ENCODE results near the gene SLC7A5. TPM values are rescaled to one million over a fixed set of nuclear protein-coding genes. Genes with fewer than 3 reads are reported as not detected.
"Not testable (repeated sequence)": the region's sequence is repeated elsewhere in the genome, so short reads cannot be mapped to it uniquely, and the experiment has no call there.

Gene SLC7A5
- total RNA-seq, 1 experiment from 2014 or later = 190 TPM

DNA sequence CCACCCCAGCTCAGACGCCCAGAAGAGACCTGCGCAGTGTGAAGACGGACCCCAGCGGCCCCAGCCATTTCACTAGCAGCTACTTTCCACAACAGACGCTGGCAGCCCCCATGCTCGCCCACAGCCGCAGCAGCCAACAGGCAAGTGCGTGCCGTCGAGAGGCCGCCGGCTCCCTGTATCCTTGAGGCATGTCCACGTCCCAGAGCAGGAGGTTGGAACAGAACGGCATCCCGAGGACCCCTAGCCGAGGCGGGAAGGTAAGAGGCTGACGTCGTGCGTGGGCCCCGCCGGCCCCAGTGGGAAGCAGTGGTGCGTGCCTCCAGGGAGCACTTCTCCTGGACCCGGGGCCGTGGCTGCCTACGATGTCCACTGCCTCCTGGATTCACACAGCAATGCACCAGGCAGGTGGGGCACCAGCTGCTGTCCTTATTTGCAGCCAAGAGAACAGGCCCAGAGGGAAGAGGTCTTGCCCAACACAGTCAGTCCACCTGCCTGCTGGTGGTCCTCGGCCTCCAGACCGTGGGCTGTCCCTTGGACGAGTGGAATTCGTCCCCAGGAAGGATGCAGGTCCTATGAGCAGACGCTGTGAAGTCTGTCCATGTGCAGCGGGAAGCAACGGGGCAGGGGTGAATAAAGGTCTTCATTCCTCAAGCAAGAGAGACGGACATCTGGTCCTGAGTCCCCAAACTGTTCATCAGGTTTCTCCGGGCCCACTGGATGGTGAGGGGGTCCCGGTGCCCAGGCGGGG is 38.5 kb downstream of the SLC7A5 start:
- in situ Hi-C loops (cut with HindIII; ENCODE audit: low pct_unique_long_range_greater_than_20kb, low sequenced_read_pairs) = no loop called here
- DNase-seq (ENCODE audit: low read depth, low spot score) = no peak

GRCh38 chr16:87829988-87830672 is 39.2 kb downstream of the SLC7A5 start:
- no peak for DNase-seq (ENCODE audit: low read depth, low spot score)
- in situ Hi-C loops (cut with HindIII; ENCODE audit: low pct_unique_long_range_greater_than_20kb, low sequenced_read_pairs) = no loop called here

- in situ Hi-C loops (cut with HindIII; ENCODE audit: low pct_unique_long_range_greater_than_20kb, low sequenced_read_pairs) = no loop called here
- no peak for DNase-seq (ENCODE audit: low read depth, low spot score)
Measured at GRCh38 chr16:87829622-87829980, 39.7 kb downstream of the SLC7A5 start.

DNA sequence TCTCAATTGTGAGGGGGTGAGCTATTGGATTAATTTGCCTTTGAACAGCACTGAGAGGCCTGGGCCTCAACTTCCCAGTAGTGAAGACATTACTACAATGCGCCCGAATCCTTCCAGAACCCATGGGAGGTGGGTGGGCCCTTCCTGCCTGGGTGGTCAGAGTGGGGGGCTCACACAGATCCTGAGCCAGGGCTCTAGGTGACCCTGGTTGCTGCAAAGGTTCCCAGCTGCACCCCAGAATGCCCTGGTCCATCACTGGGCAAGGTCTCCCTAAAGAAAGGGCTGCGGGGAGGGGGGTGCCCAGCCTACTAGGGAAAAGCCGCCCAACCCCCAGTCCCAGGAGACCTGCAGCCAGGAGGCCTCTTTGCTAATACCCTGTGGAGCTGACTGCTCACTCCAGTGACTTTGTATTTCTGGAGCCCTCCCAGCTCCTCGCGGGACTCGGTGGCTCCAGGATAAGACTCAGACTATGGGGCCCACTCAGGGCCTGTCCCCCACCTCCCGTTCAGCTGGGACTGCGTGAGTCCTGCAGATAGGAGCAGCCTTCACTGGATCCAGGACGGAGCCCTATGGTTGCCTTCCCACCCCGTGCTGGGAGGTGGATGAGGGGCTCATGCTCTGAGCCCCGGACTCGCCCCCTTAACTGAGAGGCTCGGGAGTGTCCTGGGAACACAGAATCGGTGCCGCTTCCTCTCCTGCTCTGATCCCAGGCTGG is 40.2 kb downstream of the SLC7A5 start:
- no peak for DNase-seq (ENCODE audit: low read depth, low spot score)
- in situ Hi-C loops (cut with HindIII; ENCODE audit: low pct_unique_long_range_greater_than_20kb, low sequenced_read_pairs) = no loop called here

DNA sequence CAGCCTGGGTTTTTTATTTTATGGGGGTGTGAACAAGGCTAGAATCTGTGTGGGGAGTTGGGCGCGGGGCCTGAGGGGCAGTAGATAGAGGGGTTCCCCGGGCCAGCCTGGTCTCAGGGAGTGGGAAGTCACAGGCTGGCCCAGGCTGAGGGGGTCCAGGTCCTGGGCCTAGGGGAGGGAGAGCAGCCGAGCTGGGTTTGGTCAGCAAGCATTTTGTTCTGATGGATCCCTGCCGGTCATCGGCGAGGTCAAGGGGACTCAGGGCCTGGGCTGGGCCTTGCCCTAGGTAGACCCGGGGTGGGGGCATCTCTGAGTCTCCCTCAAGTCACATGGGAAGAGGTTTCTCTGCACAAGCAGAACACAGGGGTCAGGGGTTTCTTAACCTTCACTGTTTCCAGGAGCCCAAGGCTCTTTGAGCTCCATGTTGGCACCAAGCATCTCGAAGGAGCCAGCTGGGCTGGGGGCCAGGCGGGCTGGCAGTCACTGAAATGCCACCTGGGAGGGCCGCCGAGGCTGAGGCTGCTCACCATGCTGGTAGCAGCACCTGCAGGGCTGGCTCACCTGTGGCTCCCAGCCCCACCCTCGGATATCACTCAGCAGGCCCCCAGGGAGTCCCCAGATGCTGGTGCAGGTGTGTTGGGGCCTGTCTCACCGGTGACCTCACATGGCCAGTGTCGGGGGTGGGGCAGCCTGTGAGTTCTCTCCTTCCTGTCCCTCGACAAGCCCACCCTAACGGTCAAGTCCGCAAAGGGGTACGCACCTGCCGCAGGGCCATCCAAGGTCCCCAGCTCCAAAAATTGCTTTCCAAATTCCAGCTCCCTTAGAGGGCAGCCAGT is 41.0 kb downstream of the SLC7A5 start:
- DNase-seq (ENCODE audit: low read depth, low spot score) = peak; percentile 30
- in situ Hi-C loops (cut with HindIII; ENCODE audit: low pct_unique_long_range_greater_than_20kb, low sequenced_read_pairs) = no loop called here

DNA sequence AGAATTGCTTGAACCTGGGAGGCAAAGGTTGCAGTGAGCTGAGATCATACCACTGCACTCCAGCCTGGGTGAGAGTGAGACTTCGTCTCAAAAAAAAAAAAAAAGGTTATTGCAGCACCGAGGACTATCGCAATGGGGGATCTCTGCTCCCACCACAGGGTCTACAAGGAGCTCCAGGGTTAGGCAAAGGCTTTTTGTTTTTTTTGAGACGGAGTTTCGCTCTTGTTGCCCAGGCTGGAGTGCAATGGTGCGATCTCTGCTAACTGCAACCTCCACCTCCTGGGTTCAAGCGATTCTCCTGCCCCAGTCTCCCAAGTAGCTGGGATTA is 41.8 kb downstream of the SLC7A5 start:
- in situ Hi-C loops (cut with HindIII; ENCODE audit: low pct_unique_long_range_greater_than_20kb, low sequenced_read_pairs); DNase-seq (ENCODE audit: low read depth, low spot score): not testable (repeated sequence)

DNA sequence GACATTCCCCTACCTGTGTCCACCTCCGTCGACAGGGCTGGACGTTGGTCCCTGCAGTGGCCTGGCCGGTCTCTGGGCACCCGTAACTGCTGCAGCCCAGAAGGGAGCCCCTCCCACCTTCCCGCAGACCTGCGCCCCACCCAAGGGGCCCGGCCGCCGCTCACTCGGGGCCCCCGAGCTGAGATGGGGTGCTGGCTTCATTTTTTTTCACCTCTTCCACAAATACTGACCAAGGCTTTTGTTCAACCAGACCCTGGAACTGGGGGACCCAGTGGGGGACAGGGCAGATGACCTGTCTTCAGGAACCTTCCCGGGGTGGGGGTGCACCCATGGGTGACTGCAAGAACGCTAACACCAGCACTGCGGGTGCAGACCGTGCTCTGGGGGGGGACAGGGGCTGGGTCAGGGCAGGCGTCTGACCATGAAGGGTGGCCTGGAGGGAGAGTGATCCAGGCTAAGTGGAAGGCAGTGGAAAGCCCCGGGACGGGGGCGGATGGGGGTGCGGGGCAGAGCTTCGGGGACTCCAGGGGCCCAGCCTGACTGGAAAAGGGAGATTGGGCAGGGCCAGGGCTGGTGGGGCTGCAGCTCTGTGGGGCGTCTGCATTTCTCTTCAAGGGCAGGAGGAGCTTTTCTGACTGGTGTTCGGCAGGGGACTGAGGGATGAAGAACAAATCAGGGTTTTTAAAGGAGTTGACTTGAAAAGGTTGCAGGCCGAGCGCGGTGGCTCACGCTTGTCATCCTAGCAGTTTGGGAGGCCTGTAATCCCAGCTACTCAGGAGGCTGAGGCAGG is 42.3 kb downstream of the SLC7A5 start:
- no peak for DNase-seq (ENCODE audit: low read depth, low spot score)

DNA sequence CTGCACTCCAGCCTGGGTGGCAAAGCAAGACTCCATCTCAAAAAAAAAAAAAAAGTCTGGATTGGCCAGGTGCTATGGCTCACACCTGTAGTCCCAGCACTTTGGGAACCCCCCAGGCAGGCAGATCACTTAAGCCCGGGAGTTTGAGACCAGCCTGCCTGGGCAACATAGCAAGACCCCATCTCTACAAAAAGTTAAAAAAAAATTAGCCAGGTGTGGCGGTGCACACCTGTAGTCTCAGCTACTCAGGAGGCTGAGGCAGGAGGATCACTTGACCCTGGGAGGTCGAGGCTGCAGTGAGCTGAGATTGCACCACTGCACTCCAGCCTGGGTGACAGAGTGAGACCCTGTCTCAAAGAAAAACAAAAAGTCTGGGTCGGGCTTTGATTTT is 42.9 kb downstream of the SLC7A5 start:
- DNase-seq (ENCODE audit: low read depth, low spot score); in situ Hi-C loops (cut with HindIII; ENCODE audit: low pct_unique_long_range_greater_than_20kb, low sequenced_read_pairs): not testable (repeated sequence)

More for the DNA sequence above, 42.3 kb downstream of the SLC7A5 start:
- in situ Hi-C loops (cut with HindIII; ENCODE audit: low pct_unique_long_range_greater_than_20kb, low sequenced_read_pairs) = no loop called here

DNA sequence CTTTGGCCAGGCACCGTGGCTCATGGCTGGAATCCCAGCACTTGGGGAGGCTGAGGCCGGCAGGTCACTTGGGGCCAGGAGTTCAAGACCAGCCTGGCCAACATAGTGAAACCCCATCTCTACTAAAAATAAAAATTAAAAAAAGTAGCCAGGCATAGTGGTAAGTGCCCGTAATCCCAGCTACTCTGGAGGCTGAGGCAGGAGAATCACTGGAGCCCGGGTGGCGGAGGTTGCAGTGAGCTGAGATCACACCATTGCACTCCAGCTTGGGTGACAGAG is 43.5 kb downstream of the SLC7A5 start:
- in situ Hi-C loops (cut with HindIII; ENCODE audit: low pct_unique_long_range_greater_than_20kb, low sequenced_read_pairs); DNase-seq (ENCODE audit: low read depth, low spot score): not testable (repeated sequence)

DNA sequence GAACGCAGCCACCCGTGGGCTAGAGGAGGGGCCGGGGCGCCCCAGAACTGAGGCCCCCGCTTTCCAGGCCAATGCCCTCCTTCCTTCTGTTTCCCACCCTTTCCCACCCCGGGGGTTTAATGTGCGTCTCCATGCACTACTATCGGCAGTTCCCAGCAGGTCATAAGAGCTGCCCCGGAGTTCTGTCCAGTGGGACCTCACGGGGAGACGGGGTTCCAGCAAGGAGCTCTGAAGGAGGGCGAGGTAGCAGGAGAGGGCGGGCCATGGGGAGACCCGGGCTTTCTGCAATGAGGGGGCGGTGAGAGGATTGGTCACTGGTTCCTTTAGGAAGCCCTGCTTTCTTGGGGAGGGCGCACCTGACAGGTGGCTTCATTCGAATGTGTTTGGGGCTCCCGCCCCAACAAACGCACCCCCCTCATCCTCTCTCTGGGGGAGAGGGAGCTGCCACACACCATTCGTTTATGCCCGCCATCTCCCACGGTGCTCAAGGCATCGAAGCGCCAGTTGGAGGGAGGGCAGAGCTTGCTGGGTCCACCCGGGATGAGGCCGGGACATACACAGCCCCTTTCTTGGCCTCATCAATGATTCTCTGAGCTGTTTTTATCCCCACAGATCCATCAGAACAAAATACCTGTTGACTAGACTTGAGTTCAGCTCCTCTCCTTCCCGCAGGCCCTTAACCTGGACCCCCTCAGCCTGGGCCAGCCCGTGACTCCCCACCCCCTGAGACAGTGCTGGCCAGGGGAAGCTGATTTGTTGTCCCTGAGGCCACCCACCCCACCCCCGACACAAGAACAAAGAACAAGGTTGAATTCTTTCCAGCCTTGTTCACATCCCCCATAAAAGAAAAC is 44.1 kb downstream of the SLC7A5 start:
- no peak for DNase-seq (ENCODE audit: low read depth, low spot score)
- in situ Hi-C loops (cut with HindIII; ENCODE audit: low pct_unique_long_range_greater_than_20kb, low sequenced_read_pairs) = no loop called here

DNA sequence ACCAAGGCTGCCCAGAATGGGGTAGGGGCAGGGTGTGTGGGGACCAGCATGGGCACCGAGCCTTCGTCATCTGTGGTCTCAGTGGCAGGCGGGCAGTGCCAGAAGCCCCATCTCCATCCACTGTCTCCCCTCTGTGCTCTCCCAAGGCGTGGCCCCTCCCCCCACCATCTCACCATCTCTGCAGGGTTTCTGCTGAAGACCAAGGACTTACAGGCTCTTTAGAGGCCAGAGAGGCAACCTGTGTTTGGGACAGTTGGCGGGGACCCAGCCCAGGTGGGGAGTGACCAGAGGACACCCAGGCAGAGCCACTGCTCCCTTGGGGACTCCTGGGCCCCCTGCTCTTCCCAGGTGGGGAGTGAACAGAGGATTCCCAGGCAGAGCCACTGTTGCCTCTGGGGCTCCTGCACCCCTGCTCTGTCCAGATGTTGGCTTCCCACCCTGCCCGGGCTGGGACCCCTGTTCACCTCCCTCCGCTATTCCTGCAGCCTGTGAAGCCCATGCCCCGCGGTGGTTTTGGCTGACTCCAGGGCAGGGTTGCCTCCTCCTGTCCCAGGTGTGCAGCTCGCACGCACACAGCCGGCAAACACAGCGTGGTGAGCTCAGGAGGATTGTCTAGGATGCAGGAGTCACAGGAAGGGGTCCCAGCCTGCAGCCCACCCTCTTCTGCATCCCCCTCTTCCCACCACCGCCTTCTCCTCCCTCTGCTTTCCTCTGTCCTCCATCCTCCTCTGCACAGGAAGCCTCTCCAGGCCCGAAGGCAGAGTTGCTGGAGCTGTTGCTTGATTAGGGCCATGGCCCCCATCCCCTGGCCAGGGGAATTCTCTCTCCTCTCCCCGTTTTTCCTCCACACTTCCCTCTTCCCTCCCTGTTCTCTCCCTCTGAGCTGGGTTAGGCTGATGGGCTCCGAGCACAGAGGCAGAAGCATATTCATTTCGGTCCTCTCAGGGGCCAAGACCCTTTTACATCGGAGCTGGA is 45.0 kb downstream of the SLC7A5 start:
- in situ Hi-C loops (cut with HindIII; ENCODE audit: low pct_unique_long_range_greater_than_20kb, low sequenced_read_pairs) = no loop called here
- DNase-seq (ENCODE audit: low read depth, low spot score) = no peak

DNA sequence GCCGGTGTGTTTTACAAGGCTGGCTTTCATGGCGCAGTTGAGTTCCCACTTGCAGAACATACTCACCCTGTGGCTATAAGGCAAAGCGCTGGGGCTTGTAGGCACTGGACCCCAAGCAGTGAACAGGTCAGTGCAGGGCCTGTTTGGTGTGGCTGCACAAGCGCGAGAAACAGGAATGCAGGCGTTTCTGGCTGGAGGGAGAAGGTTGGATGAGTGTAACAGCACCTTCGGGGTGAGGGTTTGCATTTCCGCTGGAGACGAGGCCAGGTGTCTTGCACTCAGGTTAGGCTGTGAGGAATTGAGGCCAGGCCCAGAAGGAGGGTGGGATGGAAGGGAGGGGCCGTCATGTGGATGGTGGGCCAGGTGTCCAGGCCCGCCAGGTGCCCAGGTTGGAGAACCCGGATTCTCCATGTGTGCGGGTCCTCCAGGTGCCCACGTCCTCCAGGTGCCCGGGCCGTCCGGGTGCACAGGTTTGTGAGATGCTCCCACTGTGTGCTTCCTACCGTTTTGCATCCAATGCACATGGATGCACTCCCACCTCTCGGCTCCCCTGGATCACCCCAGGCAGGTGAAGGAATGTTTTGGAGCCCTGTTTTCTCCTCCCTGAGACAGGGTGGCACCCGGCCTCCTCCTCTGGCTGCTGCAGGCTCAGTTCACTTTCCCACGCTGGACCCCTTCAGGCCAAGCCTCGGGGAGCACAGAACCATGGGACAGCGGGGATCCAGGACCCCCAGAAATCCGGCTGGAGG is 46.0 kb downstream of the SLC7A5 start:
- in situ Hi-C loops (cut with HindIII; ENCODE audit: low pct_unique_long_range_greater_than_20kb, low sequenced_read_pairs) = no loop called here
- DNase-seq (ENCODE audit: low read depth, low spot score) = no peak

DNA sequence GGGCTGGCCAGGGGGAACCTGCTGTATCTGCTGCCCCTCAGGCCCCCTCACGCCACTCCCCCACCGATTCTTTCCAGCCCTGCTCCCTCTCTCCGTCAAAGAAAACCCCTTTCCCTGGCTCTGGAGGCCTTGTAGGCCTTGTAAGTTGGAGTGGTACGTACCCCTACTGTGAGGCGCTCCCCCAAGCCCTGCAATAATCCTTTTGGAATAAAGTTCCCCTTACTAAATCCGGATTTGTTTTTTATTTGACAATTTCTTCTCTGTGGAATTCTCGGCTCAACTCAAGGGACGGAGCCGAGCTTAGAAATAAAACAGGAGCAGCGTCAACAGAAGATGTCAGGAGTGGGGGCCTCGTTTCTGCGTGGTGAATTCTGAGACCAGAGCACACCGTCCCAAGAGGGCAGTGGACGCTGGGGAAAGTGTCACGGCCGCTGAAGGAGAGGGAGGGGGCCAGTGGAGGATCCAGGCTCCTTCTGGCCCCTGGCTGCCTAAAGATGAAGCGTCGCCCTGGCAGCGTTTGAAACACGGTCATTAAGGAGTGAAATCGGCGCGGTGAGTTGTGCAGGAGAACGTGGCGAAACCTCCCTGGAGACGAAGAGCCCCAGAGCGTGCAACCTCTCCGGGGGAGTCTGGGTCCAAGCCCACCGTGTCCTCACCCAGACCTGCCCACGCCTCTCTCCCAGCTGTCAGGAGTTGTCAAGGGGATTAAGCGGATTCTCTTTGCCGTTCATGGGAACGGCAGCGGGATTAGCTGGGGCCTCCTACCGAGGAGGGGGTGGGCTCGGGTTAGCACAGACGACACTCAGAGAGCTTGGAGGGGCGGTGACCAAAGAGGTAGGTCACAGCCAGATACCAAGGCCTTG is 47.0 kb downstream of the SLC7A5 start:
- DNase-seq (ENCODE audit: low read depth, low spot score) = no peak
- in situ Hi-C loops (cut with HindIII; ENCODE audit: low pct_unique_long_range_greater_than_20kb, low sequenced_read_pairs) = no loop called here

- in situ Hi-C loops (cut with HindIII; ENCODE audit: low pct_unique_long_range_greater_than_20kb, low sequenced_read_pairs) = no loop called here
- DNase-seq (ENCODE audit: low read depth, low spot score) = no peak
Measured at GRCh38 chr16:87821376-87822107, 47.8 kb downstream of the SLC7A5 start.
